Measurements from ENCODE around the gene KCP. TPM values are rescaled to one million over a fixed set of nuclear protein-coding genes. Genes with fewer than 3 reads are reported as not detected.

KCP gene
- total RNA-seq, 4 donors from 2014 or later = 0.18 to 3.5 TPM; not detected in 2

DNA sequence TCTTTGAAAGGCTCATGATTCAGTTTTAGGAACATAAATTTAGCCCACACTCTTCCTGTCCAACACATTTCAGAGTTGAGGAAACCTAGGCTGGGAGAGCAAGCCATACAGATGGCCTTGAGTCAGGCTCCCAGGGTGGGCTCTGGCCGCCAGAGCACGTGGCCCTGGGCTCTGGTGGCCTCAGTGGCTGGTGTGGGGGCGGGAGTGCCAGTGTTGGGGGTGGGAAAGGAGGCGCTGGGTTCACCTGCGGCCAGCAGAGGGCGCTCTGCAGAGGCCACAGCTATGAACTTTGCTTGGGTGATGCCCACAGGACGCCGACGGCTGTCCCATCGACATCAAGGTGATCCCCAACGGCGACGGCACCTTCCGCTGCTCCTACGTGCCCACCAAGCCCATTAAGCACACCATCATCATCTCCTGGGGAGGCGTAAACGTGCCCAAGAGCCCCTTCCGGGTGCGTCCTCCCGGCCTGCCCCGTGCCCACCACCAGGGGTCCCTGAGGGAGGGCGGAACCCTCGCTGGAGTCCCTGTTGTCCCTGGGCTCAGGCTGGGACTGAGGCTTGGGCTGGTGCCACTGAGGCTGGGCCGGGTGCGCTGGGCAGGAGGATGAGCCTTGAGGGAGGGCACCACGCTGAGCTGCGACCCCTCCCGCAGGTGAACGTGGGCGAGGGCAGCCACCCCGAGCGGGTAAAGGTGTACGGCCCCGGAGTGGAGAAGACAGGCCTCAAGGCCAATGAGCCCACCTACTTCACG is 68.4 kb downstream of the KCP start:
- Histone ChIP-seq H3K27me3 (no peaks in the 10 kb centered on the region), H3K27ac (no peak overlapping the region), H3K36me3 (no peaks in the 10 kb centered on the region), H3K4me1 (no peaks in the 10 kb centered on the region), H3K9me3 (no peaks in the 10 kb centered on the region), H3K4me3 (no peak overlapping the region)
- no peak for DNase-seq
- intact Hi-C loops (cut with DNase I; ENCODE audit: low total_unique reads) = no loop called here
- no peak for TF ChIP-seq POLR2A (IDR thresholded peaks at IDR 0.05)
- TF ChIP-seq, protein P1, sequence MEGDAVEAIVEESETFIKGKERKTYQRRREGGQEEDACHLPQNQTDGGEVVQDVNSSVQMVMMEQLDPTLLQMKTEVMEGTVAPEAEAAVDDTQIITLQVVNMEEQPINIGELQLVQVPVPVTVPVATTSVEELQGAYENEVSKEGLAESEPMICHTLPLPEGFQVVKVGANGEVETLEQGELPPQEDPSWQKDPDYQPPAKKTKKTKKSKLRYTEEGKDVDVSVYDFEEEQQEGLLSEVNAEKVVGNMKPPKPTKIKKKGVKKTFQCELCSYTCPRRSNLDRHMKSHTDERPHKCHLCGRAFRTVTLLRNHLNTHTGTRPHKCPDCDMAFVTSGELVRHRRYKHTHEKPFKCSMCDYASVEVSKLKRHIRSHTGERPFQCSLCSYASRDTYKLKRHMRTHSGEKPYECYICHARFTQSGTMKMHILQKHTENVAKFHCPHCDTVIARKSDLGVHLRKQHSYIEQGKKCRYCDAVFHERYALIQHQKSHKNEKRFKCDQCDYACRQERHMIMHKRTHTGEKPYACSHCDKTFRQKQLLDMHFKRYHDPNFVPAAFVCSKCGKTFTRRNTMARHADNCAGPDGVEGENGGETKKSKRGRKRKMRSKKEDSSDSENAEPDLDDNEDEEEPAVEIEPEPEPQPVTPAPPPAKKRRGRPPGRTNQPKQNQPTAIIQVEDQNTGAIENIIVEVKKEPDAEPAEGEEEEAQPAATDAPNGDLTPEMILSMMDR (IDR thresholded peaks at IDR 0.05) = peak; percentile 26 to 67 (median 48)

DNA sequence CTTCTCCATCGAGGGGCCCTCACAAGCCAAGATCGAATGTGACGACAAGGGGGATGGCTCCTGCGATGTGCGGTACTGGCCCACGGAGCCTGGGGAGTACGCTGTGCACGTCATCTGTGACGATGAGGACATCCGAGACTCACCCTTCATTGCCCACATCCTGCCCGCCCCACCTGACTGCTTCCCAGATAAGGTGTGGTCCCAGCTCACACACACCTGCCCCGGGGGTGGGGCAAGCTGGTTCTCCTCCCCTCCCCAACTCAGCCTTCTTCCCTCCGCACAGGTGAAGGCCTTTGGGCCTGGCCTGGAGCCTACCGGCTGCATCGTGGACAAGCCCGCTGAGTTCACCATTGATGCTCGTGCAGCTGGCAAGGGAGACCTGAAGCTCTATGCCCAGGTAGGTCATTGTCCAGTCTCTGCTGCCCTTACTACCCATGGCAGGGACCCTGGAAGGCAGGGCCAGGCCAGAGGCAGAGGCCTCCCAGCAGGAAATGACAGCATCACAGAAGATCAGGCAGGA is 69.3 kb downstream of the KCP start:
- H3K36me3 ChIP-seq = no peaks in the 10 kb centered on the region
- H3K27ac ChIP-seq = no peak overlapping the region
- TF ChIP-seq, protein P1 (IDR thresholded peaks at IDR 0.05) = no peak
- TF ChIP-seq POLR2A (IDR thresholded peaks at IDR 0.05) = no peak
- DNase-seq = peak in 1 of 2 donors; percentile 15
- no peaks in the 10 kb centered on the region for H3K9me3 ChIP-seq
- peaks cover 3 to 6% of the 10 kb centered on the region in 2 donors for H3K4me1 ChIP-seq
- no peaks in the 10 kb centered on the region for H3K27me3 ChIP-seq
- intact Hi-C loops (cut with DNase I; ENCODE audit: low total_unique reads) = no loop called here
- no peak overlapping the region for H3K4me3 ChIP-seq

DNA sequence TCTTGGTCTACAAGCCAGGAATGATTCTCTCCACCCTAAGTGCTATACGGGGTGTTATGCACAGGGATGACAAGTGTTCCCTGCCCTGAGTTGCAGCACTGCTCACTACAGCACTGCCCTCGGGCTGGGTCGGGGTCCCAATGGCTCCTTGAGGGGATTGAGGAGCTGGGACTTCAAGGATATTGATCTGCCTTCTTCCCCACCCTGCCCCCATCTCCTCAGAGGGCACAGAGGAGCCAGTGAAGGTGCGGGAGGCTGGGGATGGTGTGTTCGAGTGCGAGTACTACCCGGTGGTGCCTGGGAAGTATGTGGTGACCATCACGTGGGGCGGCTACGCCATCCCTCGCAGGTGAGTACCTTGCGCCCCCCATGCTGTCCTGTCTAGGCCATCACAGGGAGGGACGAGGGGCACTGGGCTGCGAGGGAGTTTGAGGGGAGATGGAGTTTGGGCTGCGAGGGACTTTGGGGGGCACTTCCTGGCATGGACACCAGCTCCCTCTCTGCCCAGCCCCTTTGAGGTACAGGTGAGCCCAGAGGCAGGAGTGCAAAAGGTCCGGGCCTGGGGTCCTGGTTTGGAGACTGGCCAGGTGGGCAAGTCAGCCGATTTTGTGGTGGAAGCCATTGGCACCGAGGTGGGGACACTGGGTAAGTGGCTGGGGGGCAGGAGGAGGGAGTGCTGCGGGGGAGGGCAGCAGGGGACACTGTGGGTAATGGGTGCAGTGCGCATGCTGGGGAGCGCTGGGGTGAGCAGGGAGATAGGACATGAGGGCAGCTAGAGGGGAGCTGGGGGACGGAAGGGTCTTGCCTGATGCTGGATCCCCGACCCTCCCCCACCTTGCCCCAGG is 70.0 kb downstream of the KCP start:
- H3K36me3 ChIP-seq = no peaks in the 10 kb centered on the region
- peak in 1 of 2 donors; percentile 15 for DNase-seq

DNA sequence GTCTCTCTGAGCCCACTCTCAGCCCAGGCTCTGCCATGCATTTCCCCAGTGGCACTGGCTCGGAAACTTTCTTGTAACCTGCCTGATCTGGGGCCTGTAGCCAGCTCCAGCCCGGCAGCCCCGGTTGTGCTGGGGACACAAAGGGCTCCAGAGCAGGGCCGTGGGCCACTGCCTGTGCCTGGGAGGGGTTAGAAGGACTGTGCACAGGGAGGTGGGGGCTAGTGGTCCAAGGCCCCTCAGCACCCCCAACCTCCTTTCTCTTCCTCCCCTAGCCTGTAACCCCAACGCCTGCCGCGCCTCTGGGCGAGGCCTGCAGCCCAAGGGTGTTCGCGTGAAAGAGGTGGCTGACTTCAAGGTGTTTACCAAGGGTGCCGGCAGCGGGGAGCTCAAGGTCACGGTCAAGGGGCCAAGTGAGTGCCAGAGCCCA is 70.7 kb downstream of the KCP start:
- no peaks in the 10 kb centered on the region for H3K9me3 ChIP-seq
- TF ChIP-seq, protein P1 (IDR thresholded peaks at IDR 0.05) = no peak
- no peak for TF ChIP-seq POLR2A (IDR thresholded peaks at IDR 0.05)
- no peak overlapping the region for H3K27ac ChIP-seq
- DNase-seq = peak in 1 of 2 donors; percentile 15
- intact Hi-C loops (cut with DNase I; ENCODE audit: low total_unique reads) = no loop called here
- H3K36me3 ChIP-seq = no peaks in the 10 kb centered on the region
- H3K4me1 ChIP-seq = peaks cover 6 to 8% of the 10 kb centered on the region in 2 donors
- H3K27me3 ChIP-seq = no peaks in the 10 kb centered on the region
- H3K4me3 ChIP-seq = no peak overlapping the region

More for the DNA sequence above, 70.0 kb downstream of the KCP start:
- no peaks in the 10 kb centered on the region for H3K27me3 ChIP-seq
- TF ChIP-seq POLR2A (IDR thresholded peaks at IDR 0.05) = no peak
- TF ChIP-seq, protein P1 (IDR thresholded peaks at IDR 0.05) = no peak
- H3K27ac ChIP-seq = no peak overlapping the region
- no peak overlapping the region for H3K4me3 ChIP-seq
- peaks cover 6 to 8% of the 10 kb centered on the region in 2 donors for H3K4me1 ChIP-seq
- H3K9me3 ChIP-seq = no peaks in the 10 kb centered on the region
- intact Hi-C loops (cut with DNase I; ENCODE audit: low total_unique reads) = no loop called here

Data from uterus (tissue), 4 donors.